ENCODE results near the gene QRICH2. TPM values are rescaled to one million over a fixed set of nuclear protein-coding genes. Genes with fewer than 3 reads are reported as not detected.
A peak's percentile ranks its signal among the peaks of the same experiment; 100 is the strongest.
"Not testable (repeated sequence)": the region's sequence is repeated elsewhere in the genome, so short reads cannot be mapped to it uniquely, and the experiment has no call there.

QRICH2 gene
- total RNA-seq, 1 donor from 2014 or later = 1.6 TPM

- ATAC-seq = no peak
Measured at GRCh38 chr17:76265624-76266243, 42.3 kb downstream of the QRICH2 start.

- ATAC-seq = peak; percentile 88
Measured at GRCh38 chr17:76264755-76265623, 43.1 kb downstream of the QRICH2 start, which contains the start of gene UBALD2. Gene UBALD2, plus strand, starts transcription at chr17:76265348. Its CDS starts 158 bp downstream, at chr17:76265506.

DNA sequence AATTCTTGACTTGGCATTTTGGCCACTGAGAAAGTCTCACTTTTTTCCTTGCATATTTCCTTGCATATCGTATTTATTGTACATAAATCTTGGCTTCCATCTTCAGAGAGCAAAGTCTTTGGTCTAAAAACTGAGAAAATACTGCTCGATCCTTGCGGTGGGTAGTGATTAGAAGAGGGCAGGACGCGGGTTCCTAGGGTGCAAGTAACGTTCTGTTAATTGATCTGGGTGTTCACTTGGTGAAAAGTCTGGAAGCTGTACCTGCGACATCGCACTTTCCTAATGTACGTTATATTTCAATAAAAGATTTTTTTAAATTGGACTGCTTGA is 43.7 kb downstream of the QRICH2 start:
- ATAC-seq = no peak

GRCh38 chr17:76263896-76264295 is 44.2 kb downstream of the QRICH2 start:
- ATAC-seq = no peak

DNA sequence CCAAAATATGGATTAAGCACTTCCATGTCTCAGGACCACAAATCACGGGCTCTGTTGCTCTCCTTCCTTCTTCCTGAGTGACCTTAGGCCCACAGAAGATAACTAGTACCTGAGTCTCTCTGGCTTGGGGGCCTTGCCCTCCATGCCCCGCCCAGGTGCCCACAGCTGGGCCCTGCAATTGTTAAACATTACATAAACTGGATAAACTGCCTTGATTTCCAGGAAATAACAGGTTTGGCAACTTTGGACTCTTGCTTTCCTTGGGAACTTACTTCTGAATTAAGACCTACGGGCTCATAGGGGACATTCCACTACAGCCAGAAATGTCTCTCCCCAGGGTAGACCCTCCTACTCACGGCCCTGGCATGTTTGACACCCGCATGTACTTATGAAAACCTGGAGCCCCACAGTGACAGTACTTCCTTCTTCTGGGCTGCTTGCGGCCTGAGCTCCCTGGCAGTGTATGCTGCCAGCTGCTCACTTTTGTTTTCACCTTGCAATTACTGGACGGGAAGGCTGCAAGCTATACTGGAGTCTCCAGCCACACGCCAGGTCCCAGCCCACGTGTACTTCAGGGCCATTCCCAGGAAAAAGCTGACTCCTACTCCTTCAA is 45.2 kb downstream of the QRICH2 start:
- ATAC-seq = peak; percentile 8

GRCh38 chr17:76261421-76262215 is 46.5 kb downstream of the QRICH2 start:
- ATAC-seq = no peak

DNA sequence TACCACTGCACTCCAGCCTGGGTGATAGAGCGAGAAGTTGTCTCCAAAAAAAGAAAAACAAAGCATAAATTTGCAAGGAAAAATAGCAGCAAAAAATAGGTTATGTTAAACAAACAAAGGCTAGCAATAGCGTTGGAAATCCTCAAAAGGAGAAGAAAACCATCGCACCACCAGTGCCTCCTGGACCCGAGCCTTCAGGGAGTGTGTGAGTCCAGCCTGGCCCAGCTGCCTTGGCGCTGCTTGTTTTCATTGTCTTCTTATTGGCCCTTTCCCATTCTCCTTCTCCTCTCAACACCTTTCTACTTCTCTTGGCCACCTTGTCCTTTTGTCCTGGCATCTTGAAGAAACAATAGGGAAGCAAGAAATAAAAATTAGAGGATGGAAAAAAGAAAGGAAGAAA is 47.4 kb downstream of the QRICH2 start:
- no peak for ATAC-seq

DNA sequence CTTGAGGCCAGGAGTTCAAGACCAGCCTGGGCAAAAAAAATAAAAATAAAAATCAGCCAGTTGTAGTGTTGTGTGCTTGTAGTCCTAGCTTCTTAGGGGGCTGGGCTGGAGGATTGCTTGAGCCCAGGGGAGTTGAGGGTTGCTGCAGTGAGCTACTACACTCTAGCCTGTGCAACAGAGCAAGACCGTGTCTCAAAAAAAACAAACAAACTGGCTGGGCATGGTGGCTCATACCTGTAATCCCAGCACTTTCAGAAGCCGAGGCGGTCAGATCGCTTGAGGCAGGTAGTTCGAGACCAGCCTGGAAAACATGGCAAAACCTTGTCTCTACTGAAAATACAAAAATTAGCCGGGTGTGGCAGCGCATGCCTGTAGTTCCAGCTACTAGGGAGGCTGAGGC is 47.9 kb downstream of the QRICH2 start:
- no peak for ATAC-seq

DNA sequence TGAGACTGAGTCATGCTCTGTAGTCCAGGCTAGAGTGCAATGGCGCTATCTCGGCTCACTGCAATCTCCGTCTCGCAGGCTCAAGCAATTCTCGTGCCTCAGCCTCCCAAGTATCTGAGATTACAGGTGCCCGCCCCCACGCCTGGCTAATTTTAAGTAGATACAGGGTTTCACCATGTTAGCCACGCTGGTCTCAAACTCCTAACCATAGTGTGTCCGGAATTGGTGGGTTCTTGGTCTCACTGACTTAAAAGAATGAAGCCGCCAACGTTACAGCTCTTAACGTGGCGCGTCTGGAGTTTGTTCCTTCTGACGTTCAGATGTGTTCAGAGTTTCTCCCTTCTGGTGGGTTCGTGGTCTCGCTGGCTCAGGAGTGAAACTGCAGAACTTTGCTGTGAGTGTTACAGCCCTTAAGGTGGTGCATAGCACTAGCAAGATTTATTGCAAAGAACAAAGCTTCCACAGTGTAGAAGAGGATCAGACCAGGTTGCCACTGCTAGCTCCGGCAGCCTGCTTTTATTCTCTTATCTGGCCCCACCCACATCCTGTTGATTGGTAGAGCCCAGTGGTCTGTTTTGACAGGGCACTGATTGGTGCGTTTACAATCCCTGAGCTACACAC is 51.5 kb downstream of the QRICH2 start:
- not testable (repeated sequence) for ATAC-seq

DNA sequence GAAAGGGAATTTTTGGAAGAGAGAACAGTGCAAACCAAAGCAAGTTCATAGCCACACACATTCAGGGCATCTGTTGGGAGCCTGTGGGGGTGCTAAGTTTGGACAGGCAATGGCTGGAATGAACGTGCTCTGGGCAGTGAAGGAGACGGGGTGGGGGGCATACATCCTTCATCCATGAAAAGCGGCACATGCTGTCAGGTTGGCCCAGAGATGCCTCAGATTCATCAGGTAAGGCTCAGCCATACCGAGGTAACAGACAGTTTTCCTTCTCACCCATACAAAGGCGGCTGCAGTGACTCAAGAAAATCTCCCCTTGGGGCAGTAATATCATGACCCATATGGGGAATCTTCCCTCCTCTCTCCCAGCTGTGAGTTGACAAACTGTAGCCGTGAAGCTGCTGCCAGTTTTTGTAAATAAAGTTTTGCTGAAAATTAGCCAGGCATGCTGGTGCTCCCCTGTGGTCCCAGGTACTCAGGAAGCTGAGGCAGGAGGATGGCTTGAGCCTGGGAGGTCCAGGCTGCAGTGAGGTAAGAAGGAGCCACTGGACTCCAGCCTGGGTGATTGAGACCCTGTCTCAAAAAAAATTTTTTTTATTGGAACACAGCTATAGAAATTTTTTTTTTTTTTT is 52.2 kb downstream of the QRICH2 start:
- ATAC-seq = no peak

- ATAC-seq = no peak
Measured at GRCh38 chr17:76254275-76254674, 53.8 kb downstream of the QRICH2 start.

DNA sequence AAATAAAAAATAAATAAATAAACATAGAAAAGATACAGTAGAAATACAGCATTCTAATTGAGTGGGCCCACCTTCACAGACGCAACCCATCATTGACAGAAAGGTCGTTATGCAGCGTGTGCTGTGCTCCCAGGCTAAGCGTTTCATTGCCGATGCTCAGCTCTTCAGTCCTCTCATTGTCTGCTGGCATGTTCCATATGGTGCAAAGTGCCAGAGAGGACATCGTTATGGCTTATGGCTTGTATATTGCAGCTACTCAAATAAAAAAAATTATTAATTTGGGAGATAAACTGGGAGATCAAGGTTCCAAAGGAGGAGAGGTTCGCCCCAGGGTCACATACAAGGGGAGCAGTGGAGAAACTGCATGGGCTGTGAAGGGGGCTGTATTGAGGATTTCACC is 54.2 kb downstream of the QRICH2 start:
- no peak for ATAC-seq

DNA sequence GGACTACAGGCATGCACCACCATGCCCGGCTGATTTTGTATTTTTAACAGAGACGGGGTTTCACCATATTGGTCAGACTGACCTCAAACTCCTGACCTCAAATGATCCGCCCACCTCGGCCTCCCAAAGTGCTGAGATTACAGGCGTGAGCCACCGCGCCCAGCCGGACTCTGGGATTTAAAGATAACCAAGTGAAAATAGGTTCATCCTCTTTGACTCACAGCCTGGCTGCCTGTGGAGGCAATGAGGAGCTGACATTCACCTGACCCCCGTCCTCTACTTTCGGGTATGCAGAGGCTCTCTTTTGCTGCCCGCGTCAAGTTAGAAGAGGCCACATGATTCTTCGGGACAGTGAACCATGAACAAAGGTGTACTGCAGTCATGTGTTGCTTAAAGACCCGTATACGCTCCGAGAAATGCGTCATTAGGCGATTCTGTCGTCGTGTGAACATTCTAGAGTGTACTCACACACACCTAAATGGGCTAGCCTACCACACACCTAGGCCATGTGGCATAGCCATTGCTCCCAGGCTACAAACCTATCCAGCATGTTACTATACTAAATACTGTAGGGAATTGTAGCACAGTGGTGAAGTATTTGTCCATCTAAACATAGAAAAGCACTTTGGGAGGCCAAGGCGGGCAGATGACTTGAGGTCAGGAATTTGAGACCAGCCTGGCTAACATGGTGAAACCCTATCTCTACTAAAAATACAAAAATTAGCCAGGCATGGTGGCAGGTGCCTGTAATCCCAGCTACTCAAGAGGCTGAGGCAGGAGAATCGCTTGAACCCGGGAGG is 54.9 kb downstream of the QRICH2 start:
- not testable (repeated sequence) for ATAC-seq

- ATAC-seq = peak; percentile 86
Measured at GRCh38 chr17:76252040-76252954, 55.8 kb downstream of the QRICH2 start.

DNA sequence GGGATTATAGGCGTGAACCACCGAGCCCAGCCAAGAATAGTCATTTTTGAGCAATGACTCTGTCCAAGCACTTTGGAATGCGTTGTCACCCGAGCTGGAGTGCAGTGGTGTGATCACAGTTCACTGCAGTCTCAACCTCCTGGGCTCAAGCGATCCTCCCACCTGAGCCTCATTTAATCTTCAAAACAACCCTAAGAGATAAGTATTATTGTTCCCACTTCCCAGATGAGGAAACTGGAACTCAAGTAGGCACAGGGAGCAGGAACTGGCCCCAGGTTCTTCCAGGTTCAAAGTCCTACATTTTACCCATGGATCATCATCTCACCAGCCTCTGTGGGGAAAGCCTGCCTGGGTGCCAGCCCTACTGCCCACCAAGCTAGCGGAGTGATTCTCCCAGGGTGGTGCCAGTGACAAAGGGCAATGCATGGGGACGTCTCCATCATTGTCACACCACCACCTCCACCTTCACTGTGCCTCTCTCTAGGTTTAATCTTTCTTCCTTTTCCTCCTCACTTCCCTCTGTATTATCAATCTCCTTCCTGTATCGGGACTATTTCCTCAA is 56.5 kb downstream of the QRICH2 start:
- ATAC-seq = no peak

GRCh38 chr17:76250141-76250540 is 57.9 kb downstream of the QRICH2 start:
- no peak for ATAC-seq

DNA sequence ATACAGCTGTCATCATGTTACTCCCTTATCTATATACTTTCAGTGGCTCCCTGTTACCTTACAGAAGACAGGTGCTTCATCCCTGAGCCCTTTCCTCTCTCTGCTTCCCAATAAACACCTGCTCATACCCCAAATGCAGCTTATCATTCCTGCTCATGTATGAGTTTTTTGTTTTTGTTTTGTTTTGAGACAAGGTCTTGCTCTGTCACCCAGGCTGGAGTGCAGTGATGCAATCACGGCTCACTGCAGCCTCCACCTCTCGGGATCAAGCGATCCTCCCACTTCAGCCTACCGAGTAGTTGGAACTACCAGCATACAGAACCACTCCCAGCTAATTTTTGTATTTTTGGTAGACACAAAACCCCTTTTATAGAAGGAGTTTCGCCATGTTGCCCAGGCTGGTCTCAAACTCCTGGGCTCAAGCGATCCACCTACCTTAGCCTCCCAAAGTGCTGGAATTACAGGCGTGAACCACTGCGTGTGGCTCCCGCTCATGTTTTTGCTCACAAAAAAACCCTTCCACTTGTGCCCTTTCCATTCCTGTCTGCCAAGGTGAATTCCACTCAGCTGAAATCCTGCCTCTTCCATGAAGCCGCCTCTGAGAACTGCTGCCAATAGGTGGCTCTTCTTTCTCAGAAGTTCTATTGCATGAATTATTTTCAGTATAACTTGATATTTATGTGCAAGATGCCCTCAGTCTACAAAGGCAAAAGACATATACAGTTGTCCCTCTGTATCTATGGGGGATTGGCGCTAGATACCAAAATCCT is 59.9 kb downstream of the QRICH2 start:
- ATAC-seq = no peak

DNA sequence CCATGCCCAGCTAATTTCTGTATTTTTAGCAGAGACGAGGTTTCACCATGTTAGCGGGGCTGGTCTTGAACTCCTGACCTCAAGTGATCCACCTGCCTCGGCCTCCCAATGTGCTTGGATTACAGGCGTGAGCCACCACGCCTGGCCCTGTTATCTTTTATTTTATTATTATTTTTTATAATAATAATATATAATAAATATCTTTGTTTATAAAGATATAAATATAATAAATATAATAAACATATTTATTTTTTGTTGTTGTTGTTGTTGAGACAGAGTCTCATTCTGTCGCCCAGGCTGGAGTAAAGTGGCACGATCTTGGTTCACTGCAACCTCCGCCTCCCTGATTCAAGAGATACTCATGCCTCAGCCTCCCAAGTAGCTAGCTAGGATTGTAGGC is 60.8 kb downstream of the QRICH2 start:
- no peak for ATAC-seq

All from esophagus mucosa (tissue), 1 donor.